ENCODE results near the gene RPS6KA1. TPM values are rescaled to one million over a fixed set of nuclear protein-coding genes. Genes with fewer than 3 reads are reported as not detected.

Gene RPS6KA1
- total RNA-seq, 1 experiment from 2014 or later = 85.3 TPM

DNA sequence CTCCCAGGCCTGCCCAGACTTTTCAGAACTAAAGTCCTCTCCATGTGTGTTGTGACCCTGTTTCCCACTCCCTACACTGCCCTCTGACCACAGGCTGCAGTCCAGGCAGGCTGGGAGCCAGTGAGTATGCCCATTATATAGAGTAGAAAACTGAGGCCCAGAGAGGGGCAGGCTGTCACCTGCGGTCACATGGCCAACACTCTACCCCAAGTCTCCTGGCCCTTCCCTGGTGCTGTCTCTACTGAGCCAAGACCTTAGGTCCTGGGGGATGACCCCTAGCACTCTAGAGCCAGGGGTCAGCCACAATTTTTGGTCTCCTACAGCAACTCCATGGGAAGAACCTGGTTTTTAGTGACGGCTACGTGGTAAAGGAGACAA is 30.8 kb downstream of the RPS6KA1 start:
- Histone ChIP-seq H3K4me1 (ENCODE audit: low read length) (no peaks in the 10 kb centered on the region), H3K27ac (ENCODE audit: low read length) (no peak overlapping the region), H3K4me3 (ENCODE audit: low read length) (no peak overlapping the region), H3K9me3 (ENCODE audit: low read length) (no peaks in the 10 kb centered on the region), H3K36me3 (ENCODE audit: insufficient read depth, low read length) (peaks cover 19% of the 10 kb centered on the region), H3K4me2 (ENCODE audit: low read depth, low read length, poor library complexity, severe bottlenecking) (no peak overlapping the region), H3K27me3 (ENCODE audit: low read length) (no peaks in the 10 kb centered on the region), H4K20me1 (ENCODE audit: insufficient read depth, low read depth, low read length) (no peaks in the 10 kb centered on the region), H3K9me2 (replicated peaks; ENCODE audit: insufficient read depth, low read length) (no peaks in the 10 kb centered on the region), H2AFZ (ENCODE audit: low read length) (no peak overlapping the region), H3K79me2 (ENCODE audit: low read length) (no peaks in the 10 kb centered on the region), H3K9ac (ENCODE audit: low read length) (no peak overlapping the region)
- no peak for DNase-seq

DNA sequence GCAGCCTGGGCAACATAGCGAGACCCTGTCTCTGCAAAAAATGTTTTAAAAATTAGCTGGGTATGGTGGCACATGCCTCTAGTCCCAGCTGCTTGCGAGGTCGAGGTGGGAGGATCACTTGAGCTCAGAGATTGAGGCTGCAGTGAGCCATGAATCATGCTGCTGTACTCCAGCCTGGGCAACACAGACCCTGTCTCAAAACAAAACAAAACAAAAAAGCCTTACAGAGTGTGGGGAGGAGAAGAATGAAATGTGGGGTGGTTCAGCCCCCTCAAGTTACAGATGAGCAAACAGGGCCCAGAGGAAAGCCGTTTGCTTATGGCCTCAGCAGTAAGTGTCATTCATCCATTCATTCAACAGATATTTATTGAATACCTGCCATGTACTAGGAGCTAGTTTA is 40.7 kb downstream of the RPS6KA1 start:
- Histone ChIP-seq H4K20me1 (ENCODE audit: insufficient read depth, low read depth, low read length) (no peaks in the 10 kb centered on the region), H3K9me2 (replicated peaks; ENCODE audit: insufficient read depth, low read length) (no peaks in the 10 kb centered on the region), H3K79me2 (ENCODE audit: low read length) (0 out of 2 replicates have a peak, but pooled peaks cover 3% of the 10 kb centered on the region), H3K27ac (ENCODE audit: low read length) (no peak overlapping the region), H3K9me3 (ENCODE audit: low read length) (no peaks in the 10 kb centered on the region), H3K4me1 (ENCODE audit: low read length) (no peaks in the 10 kb centered on the region), H3K27me3 (ENCODE audit: low read length) (no peaks in the 10 kb centered on the region), H3K4me2 (ENCODE audit: low read depth, low read length, poor library complexity, severe bottlenecking) (no peak overlapping the region), H3K36me3 (ENCODE audit: insufficient read depth, low read length) (peaks cover 8% of the 10 kb centered on the region), H2AFZ (ENCODE audit: low read length) (no peak overlapping the region), H3K9ac (ENCODE audit: low read length) (no peak overlapping the region), H3K4me3 (ENCODE audit: low read length) (no peak overlapping the region)
- no peak for DNase-seq

DNA sequence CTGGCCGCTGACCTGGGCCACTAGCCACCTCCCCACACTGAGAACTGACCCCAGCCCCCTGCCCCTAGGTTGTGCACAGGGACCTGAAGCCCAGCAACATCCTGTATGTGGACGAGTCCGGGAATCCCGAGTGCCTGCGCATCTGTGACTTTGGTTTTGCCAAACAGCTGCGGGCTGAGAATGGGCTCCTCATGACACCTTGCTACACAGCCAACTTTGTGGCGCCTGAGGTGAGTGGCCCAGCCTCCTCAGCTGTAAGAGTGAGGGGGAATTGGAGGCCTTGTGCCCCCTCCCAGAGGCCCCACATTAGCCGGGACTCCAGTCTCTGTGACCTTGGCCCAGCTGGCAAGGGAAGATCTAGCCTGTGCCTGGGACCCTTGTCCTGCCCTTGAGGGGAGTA is 41.8 kb downstream of the RPS6KA1 start:
- H3K79me2 ChIP-seq (ENCODE audit: low read length) = 0 out of 2 replicates have a peak, but pooled peaks cover 3% of the 10 kb centered on the region
- H3K9me2 ChIP-seq (replicated peaks; ENCODE audit: insufficient read depth, low read length) = no peaks in the 10 kb centered on the region
- no peaks in the 10 kb centered on the region for H3K4me1 ChIP-seq (ENCODE audit: low read length)
- H3K4me2 ChIP-seq (ENCODE audit: low read depth, low read length, poor library complexity, severe bottlenecking) = no peak overlapping the region
- no peak overlapping the region for H3K9ac ChIP-seq (ENCODE audit: low read length)
- H4K20me1 ChIP-seq (ENCODE audit: insufficient read depth, low read depth, low read length) = no peaks in the 10 kb centered on the region
- no peak overlapping the region for H2AFZ ChIP-seq (ENCODE audit: low read length)
- H3K27ac ChIP-seq (ENCODE audit: low read length) = no peak overlapping the region
- no peaks in the 10 kb centered on the region for H3K27me3 ChIP-seq (ENCODE audit: low read length)
- no peak overlapping the region for H3K4me3 ChIP-seq (ENCODE audit: low read length)
- no peak for DNase-seq
- peaks cover 8% of the 10 kb centered on the region for H3K36me3 ChIP-seq (ENCODE audit: insufficient read depth, low read length)
- H3K9me3 ChIP-seq (ENCODE audit: low read length) = no peaks in the 10 kb centered on the region

DNA sequence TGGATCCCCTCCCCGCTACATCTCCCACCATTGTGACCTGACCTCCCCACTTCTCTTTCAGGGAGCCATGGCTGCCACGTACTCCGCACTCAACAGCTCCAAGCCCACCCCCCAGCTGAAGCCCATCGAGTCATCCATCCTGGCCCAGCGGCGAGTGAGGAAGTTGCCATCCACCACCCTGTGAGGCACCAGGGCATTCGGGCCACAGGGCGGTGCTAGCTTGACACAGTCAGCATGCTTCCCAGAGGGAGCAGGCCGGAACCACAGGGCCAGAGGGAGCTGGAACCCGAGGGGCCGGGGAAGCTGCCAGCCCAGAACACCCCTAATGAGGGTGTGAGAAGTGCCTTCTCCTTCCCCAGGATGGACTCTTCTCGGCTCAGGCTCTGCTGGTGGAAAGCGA is 44.5 kb downstream of the RPS6KA1 start:
- Histone ChIP-seq H2AFZ (ENCODE audit: low read length) (no peak overlapping the region), H3K9me2 (replicated peaks; ENCODE audit: insufficient read depth, low read length) (no peaks in the 10 kb centered on the region), H3K36me3 (ENCODE audit: insufficient read depth, low read length) (no peaks in the 10 kb centered on the region; the same call in 1 of the 2 replicates), H3K27ac (ENCODE audit: low read length) (no peak overlapping the region), H3K4me1 (ENCODE audit: low read length) (no peaks in the 10 kb centered on the region), H3K4me3 (ENCODE audit: low read length) (no peak overlapping the region), H3K9me3 (ENCODE audit: low read length) (no peaks in the 10 kb centered on the region), H3K27me3 (ENCODE audit: low read length) (no peaks in the 10 kb centered on the region), H3K79me2 (ENCODE audit: low read length) (no peaks in the 10 kb centered on the region), H4K20me1 (ENCODE audit: insufficient read depth, low read depth, low read length) (no peaks in the 10 kb centered on the region), H3K9ac (ENCODE audit: low read length) (no peak overlapping the region), H3K4me2 (ENCODE audit: low read depth, low read length, poor library complexity, severe bottlenecking) (no peak overlapping the region)
- no peak for DNase-seq

DNA sequence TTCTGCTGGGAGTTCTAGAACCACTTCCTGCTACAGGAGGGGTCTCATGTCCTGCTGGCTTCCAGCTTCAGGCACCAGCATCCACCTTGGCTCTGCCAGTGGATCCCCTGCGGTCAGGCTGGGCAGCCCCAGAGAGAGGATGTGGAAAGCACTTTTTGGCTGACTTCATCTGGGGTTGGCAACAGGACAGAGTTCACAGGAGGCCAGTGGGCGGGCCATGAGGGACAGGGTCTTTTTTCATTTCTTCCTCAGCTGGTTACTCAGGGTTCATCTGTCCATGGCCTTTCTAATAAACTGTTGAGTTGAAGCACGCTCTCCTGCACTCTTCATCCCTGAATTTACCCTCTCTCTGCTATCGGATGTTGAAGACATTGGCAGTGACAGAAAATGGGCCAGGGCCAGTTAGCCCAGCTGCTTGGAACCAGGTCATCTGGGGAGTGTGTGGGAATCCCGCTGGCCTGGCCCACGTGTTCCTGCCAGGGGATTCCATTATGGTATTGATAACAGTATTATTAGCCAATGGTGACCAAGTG is 45.2 kb downstream of the RPS6KA1 start:
- DNase-seq = no peak
- no peak overlapping the region for H3K4me3 ChIP-seq (ENCODE audit: low read length)
- H3K27ac ChIP-seq (ENCODE audit: low read length) = no peak overlapping the region
- no peaks in the 10 kb centered on the region for H3K79me2 ChIP-seq (ENCODE audit: low read length)
- H2AFZ ChIP-seq (ENCODE audit: low read length) = no peak overlapping the region
- H3K4me1 ChIP-seq (ENCODE audit: low read length) = no peaks in the 10 kb centered on the region
- no peaks in the 10 kb centered on the region; the same call in 1 of the 2 replicates for H3K36me3 ChIP-seq (ENCODE audit: insufficient read depth, low read length)
- no peak overlapping the region for H3K9ac ChIP-seq (ENCODE audit: low read length)
- no peak overlapping the region for H3K4me2 ChIP-seq (ENCODE audit: low read depth, low read length, poor library complexity, severe bottlenecking)
- no peaks in the 10 kb centered on the region for H3K9me3 ChIP-seq (ENCODE audit: low read length)
- no peaks in the 10 kb centered on the region for H3K9me2 ChIP-seq (replicated peaks; ENCODE audit: insufficient read depth, low read length)
- no peaks in the 10 kb centered on the region for H3K27me3 ChIP-seq (ENCODE audit: low read length)
- no peaks in the 10 kb centered on the region for H4K20me1 ChIP-seq (ENCODE audit: insufficient read depth, low read depth, low read length)

DNA sequence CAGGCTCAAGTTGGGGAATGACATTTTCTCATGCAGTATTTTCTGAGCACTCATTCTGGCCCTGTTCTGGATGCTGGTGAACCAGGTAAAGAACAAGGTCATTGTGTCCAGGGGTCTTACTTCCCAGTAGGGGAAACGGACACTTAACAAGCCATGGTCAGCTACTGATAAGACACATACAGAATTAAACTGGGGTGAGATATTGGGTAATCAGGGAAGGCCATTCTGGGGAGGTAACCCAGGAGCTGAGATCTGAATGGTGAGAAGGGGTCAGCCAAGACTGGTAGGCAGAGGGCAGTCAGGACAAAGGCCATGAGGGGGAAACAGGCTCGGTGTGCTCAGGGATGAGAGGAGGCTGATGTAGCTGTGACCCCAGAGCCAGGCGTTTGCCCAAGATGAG is 45.8 kb downstream of the RPS6KA1 start:
- no peaks in the 10 kb centered on the region for H4K20me1 ChIP-seq (ENCODE audit: insufficient read depth, low read depth, low read length)
- no peak overlapping the region for H3K4me3 ChIP-seq (ENCODE audit: low read length)
- H3K36me3 ChIP-seq (ENCODE audit: insufficient read depth, low read length) = no peaks in the 10 kb centered on the region; the same call in 1 of the 2 replicates
- H3K4me1 ChIP-seq (ENCODE audit: low read length) = no peaks in the 10 kb centered on the region
- no peaks in the 10 kb centered on the region for H3K79me2 ChIP-seq (ENCODE audit: low read length)
- H3K9ac ChIP-seq (ENCODE audit: low read length) = no peak overlapping the region
- no peak overlapping the region for H3K4me2 ChIP-seq (ENCODE audit: low read depth, low read length, poor library complexity, severe bottlenecking)
- no peak for DNase-seq
- H2AFZ ChIP-seq (ENCODE audit: low read length) = no peak overlapping the region
- no peaks in the 10 kb centered on the region for H3K9me3 ChIP-seq (ENCODE audit: low read length)
- no peaks in the 10 kb centered on the region for H3K9me2 ChIP-seq (replicated peaks; ENCODE audit: insufficient read depth, low read length)
- H3K27ac ChIP-seq (ENCODE audit: low read length) = no peak overlapping the region
- no peaks in the 10 kb centered on the region for H3K27me3 ChIP-seq (ENCODE audit: low read length)

DNA sequence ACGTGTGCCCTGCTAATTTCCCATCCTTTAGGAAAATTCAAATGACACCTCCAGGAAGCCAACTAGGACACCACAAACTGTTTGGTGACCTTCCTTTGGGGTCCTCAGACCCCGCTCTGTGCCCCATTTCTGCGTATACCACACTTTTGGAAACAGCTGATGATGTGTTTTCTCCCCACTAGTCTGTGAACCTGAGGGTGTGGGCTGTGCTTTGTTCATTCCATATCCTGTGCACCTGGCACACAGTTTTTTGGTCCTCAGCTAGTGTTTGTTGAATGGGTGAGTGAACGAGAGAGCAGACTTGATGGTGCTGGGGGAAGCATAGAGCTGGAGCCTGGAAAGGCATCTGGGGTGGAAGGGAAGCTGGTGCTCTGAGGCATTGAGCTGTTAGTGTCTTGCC is 48.6 kb downstream of the RPS6KA1 start:
- DNase-seq = no peak
- Histone ChIP-seq H3K9me2 (replicated peaks; ENCODE audit: insufficient read depth, low read length) (no peaks in the 10 kb centered on the region), H2AFZ (ENCODE audit: low read length) (no peak overlapping the region), H3K79me2 (ENCODE audit: low read length) (no peaks in the 10 kb centered on the region), H4K20me1 (ENCODE audit: insufficient read depth, low read depth, low read length) (no peaks in the 10 kb centered on the region), H3K27ac (ENCODE audit: low read length) (no peak overlapping the region), H3K27me3 (ENCODE audit: low read length) (no peaks in the 10 kb centered on the region), H3K4me2 (ENCODE audit: low read depth, low read length, poor library complexity, severe bottlenecking) (no peak overlapping the region), H3K4me1 (ENCODE audit: low read length) (no peaks in the 10 kb centered on the region), H3K9me3 (ENCODE audit: low read length) (no peaks in the 10 kb centered on the region), H3K4me3 (ENCODE audit: low read length) (no peak overlapping the region), H3K36me3 (ENCODE audit: insufficient read depth, low read length) (no peaks in the 10 kb centered on the region; the same call in 1 of the 2 replicates), H3K9ac (ENCODE audit: low read length) (no peak overlapping the region)

DNA sequence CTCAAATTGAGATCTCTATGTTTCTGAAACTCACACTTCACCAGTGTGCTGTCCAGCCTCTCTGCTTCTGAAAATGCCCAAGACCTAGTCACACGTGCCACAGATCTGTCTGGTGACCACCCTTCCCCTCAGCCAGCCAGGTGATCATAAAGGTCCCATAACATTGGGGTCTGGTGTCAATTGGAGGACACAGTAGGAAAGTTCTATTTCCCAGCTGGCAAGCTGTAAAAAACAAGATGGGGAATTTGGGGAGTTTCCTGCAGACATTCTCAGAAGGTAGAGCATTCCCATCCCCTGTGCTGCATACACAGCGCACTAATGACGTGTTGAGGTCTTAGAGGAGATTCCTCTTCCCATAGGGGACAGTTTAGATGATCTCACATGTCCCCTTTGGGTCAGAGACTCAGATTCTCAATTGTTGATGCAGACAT is 50.1 kb downstream of the RPS6KA1 start:
- H3K27ac ChIP-seq (ENCODE audit: low read length) = no peak overlapping the region
- no peak for DNase-seq
- no peak overlapping the region for H3K9ac ChIP-seq (ENCODE audit: low read length)
- H4K20me1 ChIP-seq (ENCODE audit: insufficient read depth, low read depth, low read length) = no peaks in the 10 kb centered on the region
- no peaks in the 10 kb centered on the region for H3K9me2 ChIP-seq (replicated peaks; ENCODE audit: insufficient read depth, low read length)
- no peak overlapping the region for H2AFZ ChIP-seq (ENCODE audit: low read length)
- H3K4me2 ChIP-seq (ENCODE audit: low read depth, low read length, poor library complexity, severe bottlenecking) = no peak overlapping the region
- H3K4me1 ChIP-seq (ENCODE audit: low read length) = no peaks in the 10 kb centered on the region
- no peaks in the 10 kb centered on the region for H3K79me2 ChIP-seq (ENCODE audit: low read length)
- H3K9me3 ChIP-seq (ENCODE audit: low read length) = no peaks in the 10 kb centered on the region
- no peaks in the 10 kb centered on the region for H3K36me3 ChIP-seq (ENCODE audit: insufficient read depth, low read length)
- H3K4me3 ChIP-seq (ENCODE audit: low read length) = no peak overlapping the region
- H3K27me3 ChIP-seq (ENCODE audit: low read length) = no peaks in the 10 kb centered on the region

DNA sequence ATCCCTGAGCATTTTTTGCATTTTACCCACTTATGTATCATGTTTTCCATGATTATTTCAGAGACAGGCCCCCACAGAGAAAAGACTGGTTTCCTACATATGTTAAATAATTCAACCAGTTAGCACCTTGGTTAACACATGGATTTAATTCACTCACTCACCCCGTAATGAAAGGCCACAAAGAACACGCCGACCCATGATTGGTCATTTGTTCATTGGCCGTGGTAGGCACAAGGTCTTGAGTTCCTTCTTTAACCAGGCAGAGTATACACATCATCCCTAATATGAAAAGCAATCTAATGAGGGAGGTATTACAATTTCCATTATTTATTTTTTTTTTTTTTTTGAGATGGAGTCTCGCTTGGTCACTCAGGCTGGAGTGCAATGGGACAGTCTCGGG is 50.6 kb downstream of the RPS6KA1 start:
- H3K4me1 ChIP-seq (ENCODE audit: low read length) = no peaks in the 10 kb centered on the region
- no peak for DNase-seq

More for the DNA sequence above, 50.6 kb downstream of the RPS6KA1 start:
- no peaks in the 10 kb centered on the region for H3K79me2 ChIP-seq (ENCODE audit: low read length)
- H3K4me3 ChIP-seq (ENCODE audit: low read length) = no peak overlapping the region
- no peaks in the 10 kb centered on the region for H3K36me3 ChIP-seq (ENCODE audit: insufficient read depth, low read length)
- no peaks in the 10 kb centered on the region for H3K9me3 ChIP-seq (ENCODE audit: low read length)
- no peaks in the 10 kb centered on the region for H3K9me2 ChIP-seq (replicated peaks; ENCODE audit: insufficient read depth, low read length)
- no peaks in the 10 kb centered on the region for H3K27me3 ChIP-seq (ENCODE audit: low read length)
- H4K20me1 ChIP-seq (ENCODE audit: insufficient read depth, low read depth, low read length) = no peaks in the 10 kb centered on the region
- no peak overlapping the region for H3K27ac ChIP-seq (ENCODE audit: low read length)
- no peak overlapping the region for H2AFZ ChIP-seq (ENCODE audit: low read length)
- H3K4me2 ChIP-seq (ENCODE audit: low read depth, low read length, poor library complexity, severe bottlenecking) = no peak overlapping the region
- H3K9ac ChIP-seq (ENCODE audit: low read length) = no peak overlapping the region
